ENCODE results near the gene APH1B. TPM values are rescaled to one million over a fixed set of nuclear protein-coding genes. Genes with fewer than 3 reads are reported as not detected.

The APH1B gene
- total RNA-seq, 1 experiment from 2014 or later = 20.9 TPM

GRCh38 chr15:63276342-63277037, 915 bp upstream of the APH1B start:
- no peak overlapping the region for H4K5ac ChIP-seq (ENCODE audit: insufficient read length, low read depth, low read length)
- DNase-seq = no peak
- H3K18ac ChIP-seq (ENCODE audit: insufficient read length, low read depth, low read length) = no peak overlapping the region
- H3K79me1 ChIP-seq (ENCODE audit: insufficient read depth, low read depth, low read length, poor library complexity, severe bottlenecking) = no peaks in the 10 kb centered on the region
- no peak overlapping the region for H4K8ac ChIP-seq (replicated peaks; ENCODE audit: insufficient read length, low read depth, low read length)
- H2AFZ ChIP-seq (ENCODE audit: low read length) = no peak overlapping the region
- H3K23ac ChIP-seq (ENCODE audit: insufficient read length, low read depth, low read length) = no peak overlapping the region
- H3K27ac Mint-ChIP-seq = peak overlapping the region in 1 of 3 experiments; percentile 87; a peak in 2 of 7 replicates
- H4K20me1 ChIP-seq (ENCODE audit: control insufficient read depth, insufficient read depth, insufficient read length) = no peaks in the 10 kb centered on the region
- no peaks in the 10 kb centered on the region for H3K9me3 ChIP-seq (ENCODE audit: control insufficient read depth, low read depth, low read length)
- H3K14ac ChIP-seq (ENCODE audit: insufficient read depth, low read length) = no peak overlapping the region
- peak overlapping the region; percentile 69 for H3K4me2 ChIP-seq (ENCODE audit: insufficient read depth, insufficient read length, low read length)
- H2BK5ac ChIP-seq (ENCODE audit: insufficient read length, low read length) = no peak overlapping the region
- no peak overlapping the region for H3K56ac ChIP-seq (ENCODE audit: insufficient read length, low read depth, low read length)
- no peak overlapping the region for H3K27ac ChIP-seq (ENCODE audit: insufficient read length, low read depth, low read length)
- H3K23me2 ChIP-seq (ENCODE audit: insufficient read length, low read depth, low read length, poor library complexity, severe bottlenecking) = peaks cover 13% of the 10 kb centered on the region
- H2BK120ac ChIP-seq (ENCODE audit: low read depth, low read length, poor library complexity, severe bottlenecking) = no peak overlapping the region
- no CpG with 5 or more reads among the region's 11 CpGs for WGBS (ENCODE audit: extremely low coverage, insufficient read length, low lambda C conversion rate)
- no peak overlapping the region for H3K4ac ChIP-seq (ENCODE audit: low read depth, low read length)
- no peak overlapping the region for H2BK12ac ChIP-seq (ENCODE audit: insufficient read length, low read depth, low read length)
- H3K4me1 ChIP-seq (ENCODE audit: insufficient read depth, low read length) = peaks cover 2% of the 10 kb centered on the region; the same call in 1 of the 2 replicates
- H3K9me3 Mint-ChIP-seq = peaks cover 13% of the 10 kb centered on the region in 2 experiments
- no peak overlapping the region for H2BK15ac ChIP-seq (ENCODE audit: low read depth, low read length)
- H3K27me3 Mint-ChIP-seq (ENCODE audit: low read depth) = peaks cover 6% of the 10 kb centered on the region
- no peak for TF ChIP-seq CTCF (conservative IDR thresholded peaks at IDR 0.05)
- no peak overlapping the region for H4K91ac ChIP-seq (ENCODE audit: insufficient read length, low read depth, low read length)
- H3K27me3 ChIP-seq (ENCODE audit: insufficient read depth, low read length) = no peaks in the 10 kb centered on the region
- peak overlapping the region; percentile 56 for H3K9ac ChIP-seq (ENCODE audit: extremely low read depth, insufficient read length, low read length)
- no peak overlapping the region for H3T11ph ChIP-seq (ENCODE audit: low read length)
- no peak overlapping the region for H2AK5ac ChIP-seq (ENCODE audit: insufficient read length, low read length)
- H2BK20ac ChIP-seq (ENCODE audit: low read depth, low read length, poor library complexity, severe bottlenecking) = no peak overlapping the region
- H3K4me3 Mint-ChIP-seq = peak overlapping the region; percentile 81 to 93
- no peaks in the 10 kb centered on the region for H3K79me2 ChIP-seq (ENCODE audit: insufficient read depth, low read length)
- H3K4me1 Mint-ChIP-seq = peaks cover 23% of the 10 kb centered on the region in 2 experiments
- H3K36me3 Mint-ChIP-seq (ENCODE audit: insufficient read depth in 1 of 3, low read depth in 3 of 3) = peaks cover 8 to 23% (median 17%) of the 10 kb centered on the region in 3 experiments
